ENCODE measurements around the gene PGK1. TPM values are rescaled to one million over a fixed set of nuclear protein-coding genes. Genes with fewer than 3 reads are reported as not detected.

Gene PGK1
- total RNA-seq, 1 experiment from 2014 or later = 663 TPM

GRCh38 chrX:78092296-78092695 lies 11.8 kb upstream of the PGK1 start:
- no peaks in the 10 kb centered on the region for H3K9me3 ChIP-seq (ENCODE audit: low read length)
- POLR2A ChIA-PET (ENCODE audit: unreplicated experiment) = no interaction called here
- BruUV-seq (replicated peaks) = no TSS peak

GRCh38 chrX:78098108-78098507 lies 5.9 kb upstream of the PGK1 start:
- ATAC-seq (no peak), DNase-seq (no peak)
- no peaks in the 10 kb centered on the region for H3K36me3 ChIP-seq (ENCODE audit: low read depth, low read length)
- POLR2A ChIA-PET (ENCODE audit: unreplicated experiment) = no interaction called here
- TF ChIP-seq CTCF (conservative IDR thresholded peaks at IDR 0.05; ENCODE audit: low read depth, low read length) (no peak), EZH2phosphoT487 (IDR thresholded peaks at IDR 0.05; ENCODE audit: borderline replicate concordance, low read length) (no peak), EZH2 (IDR thresholded peaks at IDR 0.05; ENCODE audit: low read length, unreplicated experiment) (no peak)
- CTCF ChIA-PET = no interaction called here
- no peak overlapping the region for H3K9ac ChIP-seq (ENCODE audit: low read length)
- H3K9me2 ChIP-seq (replicated peaks; ENCODE audit: low read length) = no peaks in the 10 kb centered on the region
- H3K4me2 ChIP-seq (ENCODE audit: low read length) = no peak overlapping the region
- H3F3A ChIP-seq (ENCODE audit: low read length, unreplicated experiment) = no peaks in the 10 kb centered on the region
- H3K4me3 ChIP-seq (ENCODE audit: low read length) = no peak overlapping the region
- H3K79me2 ChIP-seq (ENCODE audit: low read length) = no peaks in the 10 kb centered on the region
- H3K4me1 ChIP-seq (ENCODE audit: insufficient read depth, low read length) = peaks cover 9% of the 10 kb centered on the region
- no peak overlapping the region for H2AFZ ChIP-seq (ENCODE audit: low read length)
- BruUV-seq (replicated peaks) = no TSS peak
- H4K20me1 ChIP-seq (ENCODE audit: low read length) = no peaks in the 10 kb centered on the region
- no peaks in the 10 kb centered on the region for H3K27me3 ChIP-seq (ENCODE audit: low read length)
- no peaks in the 10 kb centered on the region for H3K9me3 ChIP-seq (ENCODE audit: low read length)
- no peak overlapping the region for H3K27ac ChIP-seq (ENCODE audit: low read length)
- intact Hi-C loops (cut with micrococcal nuclease) = loop anchor here (5.0 kb wide), 1 partner anchor 201 kb away; the partner anchor contains the start of genes COX7B and MAGT1

More at GRCh38 chrX:78092296-78092695, 11.8 kb upstream of the PGK1 start:
- H4K20me1 ChIP-seq (ENCODE audit: low read length) = no peaks in the 10 kb centered on the region
- intact Hi-C loops (cut with micrococcal nuclease) = loop anchor here (5.0 kb wide), 1 partner anchor 60 kb away; no protein-coding TSS in a partner anchor
- no peaks in the 10 kb centered on the region for H3K79me2 ChIP-seq (ENCODE audit: low read length)
- H3K9me2 ChIP-seq (replicated peaks; ENCODE audit: low read length) = no peaks in the 10 kb centered on the region
- CTCF ChIA-PET = interaction anchor here (0.8 kb wide), 1 partner anchor 62 kb away, joined by 5 read pairs; no protein-coding TSS in a partner anchor
- ATAC-seq = peak; percentile 85
- no peak overlapping the region for H3K9ac ChIP-seq (ENCODE audit: low read length)
- no peak overlapping the region for H3K27ac ChIP-seq (ENCODE audit: low read length)
- no peaks in the 10 kb centered on the region for H3K36me3 ChIP-seq (ENCODE audit: low read depth, low read length)
- no peaks in the 10 kb centered on the region for H3K27me3 ChIP-seq (ENCODE audit: low read length)
- no peaks in the 10 kb centered on the region for H3F3A ChIP-seq (ENCODE audit: low read length, unreplicated experiment)
- H3K4me1 ChIP-seq (ENCODE audit: insufficient read depth, low read length) = peaks cover 4% of the 10 kb centered on the region; the same call in 1 of the 2 replicates
- peak overlapping the region; percentile 25; the same call in 1 of the 2 replicates for H2AFZ ChIP-seq (ENCODE audit: low read length)
- no peak overlapping the region for H3K4me2 ChIP-seq (ENCODE audit: low read length)
- no peak overlapping the region for H3K4me3 ChIP-seq (ENCODE audit: low read length)
- peak; percentile 57 for DNase-seq
- peak; percentile 55 for TF ChIP-seq CTCF (conservative IDR thresholded peaks at IDR 0.05; ENCODE audit: low read depth, low read length)
- no peak for TF ChIP-seq EZH2 (IDR thresholded peaks at IDR 0.05; ENCODE audit: low read length, unreplicated experiment)

- no peaks in the 10 kb centered on the region for H3K27me3 ChIP-seq (ENCODE audit: low read length)
- TF ChIP-seq CTCF (conservative IDR thresholded peaks at IDR 0.05; ENCODE audit: low read depth, low read length) = no peak
- no peak for TF ChIP-seq EZH2phosphoT487 (IDR thresholded peaks at IDR 0.05; ENCODE audit: borderline replicate concordance, low read length)
- TF ChIP-seq EZH2 (IDR thresholded peaks at IDR 0.05; ENCODE audit: low read length, unreplicated experiment) = no peak
- intact Hi-C loops (cut with micrococcal nuclease) = no loop called here
- H3K4me2 ChIP-seq (ENCODE audit: low read length) = no peak overlapping the region
- 0 out of 2 replicates have a peak overlapping the region, but pooled peaks have one; percentile 9 for H2AFZ ChIP-seq (ENCODE audit: low read length)
- H3K9me2 ChIP-seq (replicated peaks; ENCODE audit: low read length) = no peaks in the 10 kb centered on the region
- peaks cover 31% of the 10 kb centered on the region for H3K79me2 ChIP-seq (ENCODE audit: low read length)
- H3K9me3 ChIP-seq (ENCODE audit: low read length) = no peaks in the 10 kb centered on the region
- H3K36me3 ChIP-seq (ENCODE audit: low read depth, low read length) = peaks cover 22% of the 10 kb centered on the region
- no peak overlapping the region for H3K9ac ChIP-seq (ENCODE audit: low read length)
- no peaks in the 10 kb centered on the region for H3F3A ChIP-seq (ENCODE audit: low read length, unreplicated experiment)
- H3K4me3 ChIP-seq (ENCODE audit: low read length) = no peak overlapping the region
- CTCF ChIA-PET = interaction anchor here (1.0 kb wide), 1 partner anchor 203 kb away, joined by 3 read pairs; the partner anchor contains the start of gene COX7B
- H4K20me1 ChIP-seq (ENCODE audit: low read length) = peaks cover 22% of the 10 kb centered on the region
- peaks cover 21% of the 10 kb centered on the region for H3K4me1 ChIP-seq (ENCODE audit: insufficient read depth, low read length)
- no peak overlapping the region for H3K27ac ChIP-seq (ENCODE audit: low read length)
- ATAC-seq = no peak
- no peak for DNase-seq
- POLR2A ChIA-PET (ENCODE audit: unreplicated experiment) = no interaction called here
- BruUV-seq (replicated peaks) = no TSS peak
These were observed 2.0 kb upstream of the PGK1 start for GRCh38 chrX:78102091-78102490.
